A673 (cell line): ENCODE data around the gene KPTN. TPM values are rescaled to one million over a fixed set of nuclear protein-coding genes. Genes with fewer than 3 reads are reported as not detected.

Experiments
- BruUV-seq: library from RNA; stranded (reverse); fragments of 400-500 nt; replicated peaks from 2 replicates; lab custom pipeline; 2021; lab: Mats Ljungman, UMichigan
- CTCF ChIA-PET: fragments of 300-600 bp; sonication (Branson Sonifier 250); formaldehyde crosslinking; loops from one replicate; lab custom pipeline; 2022; ENCODE audit warnings: antibody characterized with exemption; lab: Charles Lee
- POLR2A ChIA-PET: fragments of 300-600 bp; sonication (Branson Sonifier 250); formaldehyde crosslinking; loops from one replicate; lab custom pipeline; 2022; ENCODE audit warnings: antibody characterized with exemption; ENCODE audit not compliant: low non-redundant PET; lab: Charles Lee
- DNase-seq: peaks from one replicate; pipeline ENCODE4 v3.0.0-alpha.2; 2015; ENCODE audit warnings: low spot score
- H3K27ac ChIP-seq: fragments of 200-600 bp; sonication (generic); 2 replicates; pipeline ENCODE4 v1.5.1; 2016; ENCODE audit warnings: mixed run types, low read depth, mild to moderate bottlenecking, mixed read lengths, antibody characterized with exemption, low read length; ENCODE audit not compliant: poor library complexity, severe bottlenecking
- H3K27me3 ChIP-seq: fragments of 200-600 bp; sonication (generic); replicated peaks from 2 replicates; pipeline ENCODE4 v1.6.1; 2017; ENCODE audit warnings: mixed run types, low read depth, mild to moderate bottlenecking, mixed read lengths, antibody characterized with exemption, low read length; ENCODE audit not compliant: insufficient read depth, poor library complexity
- H3K36me3 ChIP-seq: fragments of 200-600 bp; sonication (generic); 2 replicates; pipeline ENCODE4 v1.6.1; 2016; ENCODE audit warnings: mixed run types, mild to moderate bottlenecking, mixed read lengths, antibody characterized with exemption, low read length; ENCODE audit not compliant: insufficient read depth, poor library complexity, severe bottlenecking
- H3K4me1 ChIP-seq: fragments of 200-600 bp; sonication (generic); 2 replicates; pipeline ENCODE4 v1.6.1; 2017; ENCODE audit warnings: mixed run types, mild to moderate bottlenecking, mixed read lengths, antibody characterized with exemption, low read length; ENCODE audit not compliant: insufficient read depth, poor library complexity, severe bottlenecking
- H3K4me3 ChIP-seq: fragments of 200-600 bp; sonication (generic); 2 replicates; pipeline ENCODE4 v1.5.1; 2016; ENCODE audit warnings: low read depth, mixed run types, mild to moderate bottlenecking, mixed read lengths, low read length; ENCODE audit not compliant: poor library complexity, severe bottlenecking
- H3K9me3 ChIP-seq: fragments of 200-600 bp; sonication (generic); 2 replicates; pipeline ENCODE4 v1.6.1; 2016; ENCODE audit warnings: mixed run types, low read depth, mild to moderate bottlenecking, mixed read lengths, antibody characterized with exemption, low read length; ENCODE audit not compliant: poor library complexity, severe bottlenecking
- EZH2 ChIP-seq: fragments of 200-600 bp; sonication (generic); IDR thresholded peaks from 2 replicates; pipeline ENCODE4 v1.6.1; 2017; ENCODE audit warnings: borderline replicate concordance, low read depth, mild to moderate bottlenecking, mixed read lengths, antibody characterized with exemption, low read length; ENCODE audit not compliant: poor library complexity, severe bottlenecking
- intact Hi-C: fragments of 100-400 bp; cut with micrococcal nuclease; formaldehyde crosslinking; loops from one replicate; pipeline ENCODE4 v1.10.0; 2022; ENCODE audit not compliant: unreplicated experiment
- total RNA-seq: library from RNA; stranded (reverse); gene quantifications from 2 replicates; pipeline ENCODE4 v1.2.3, GENCODE V29; 2021
- TF ChIP-seq, protein P1 (sequence below): fragments of 300-800, 200-600 bp; sonication (generic); conservative IDR thresholded peaks from 2 replicates; pipeline ENCODE4 v1.5.1; 2017; ENCODE audit warnings: low read depth, mild to moderate bottlenecking, antibody characterized with exemption, low read length, moderate library complexity, mixed read lengths

The KPTN gene
- total RNA-seq, 1 experiment from 2014 or later, result 18.9 TPM

DNA sequence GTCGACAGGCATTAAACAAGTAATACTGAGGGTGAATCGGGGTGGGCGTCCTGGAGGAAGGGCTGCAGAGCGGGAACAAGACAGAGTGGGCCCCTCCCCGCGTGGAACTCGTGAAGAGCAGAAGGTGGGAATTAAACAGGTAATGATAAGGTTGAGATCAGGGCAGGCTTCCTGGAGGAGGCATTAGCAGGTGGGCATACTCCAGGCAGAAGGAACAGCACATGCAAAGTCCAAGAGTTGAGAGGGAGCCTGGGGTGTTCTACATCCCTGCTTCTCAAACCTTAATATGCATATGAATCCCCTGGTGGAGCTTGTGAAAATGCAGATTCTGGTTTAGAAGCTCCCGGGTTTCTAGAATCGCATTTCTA, 35.7 kb downstream of the KPTN start:
- TF ChIP-seq EZH2, result no peak
- TF ChIP-seq, protein P1, sequence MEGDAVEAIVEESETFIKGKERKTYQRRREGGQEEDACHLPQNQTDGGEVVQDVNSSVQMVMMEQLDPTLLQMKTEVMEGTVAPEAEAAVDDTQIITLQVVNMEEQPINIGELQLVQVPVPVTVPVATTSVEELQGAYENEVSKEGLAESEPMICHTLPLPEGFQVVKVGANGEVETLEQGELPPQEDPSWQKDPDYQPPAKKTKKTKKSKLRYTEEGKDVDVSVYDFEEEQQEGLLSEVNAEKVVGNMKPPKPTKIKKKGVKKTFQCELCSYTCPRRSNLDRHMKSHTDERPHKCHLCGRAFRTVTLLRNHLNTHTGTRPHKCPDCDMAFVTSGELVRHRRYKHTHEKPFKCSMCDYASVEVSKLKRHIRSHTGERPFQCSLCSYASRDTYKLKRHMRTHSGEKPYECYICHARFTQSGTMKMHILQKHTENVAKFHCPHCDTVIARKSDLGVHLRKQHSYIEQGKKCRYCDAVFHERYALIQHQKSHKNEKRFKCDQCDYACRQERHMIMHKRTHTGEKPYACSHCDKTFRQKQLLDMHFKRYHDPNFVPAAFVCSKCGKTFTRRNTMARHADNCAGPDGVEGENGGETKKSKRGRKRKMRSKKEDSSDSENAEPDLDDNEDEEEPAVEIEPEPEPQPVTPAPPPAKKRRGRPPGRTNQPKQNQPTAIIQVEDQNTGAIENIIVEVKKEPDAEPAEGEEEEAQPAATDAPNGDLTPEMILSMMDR, result no peak
- Histone ChIP-seq H3K4me1 (peaks cover 17% of the 10 kb centered on the region), H3K9me3 (no peaks in the 10 kb centered on the region), H3K4me3 (no peak overlapping the region), H3K36me3 (no peaks in the 10 kb centered on the region), H3K27me3 (peaks cover 7% of the 10 kb centered on the region), H3K27ac (no peak overlapping the region)
- CTCF ChIA-PET, result no interaction called here
- DNase-seq, result no peak
- intact Hi-C loops, result no loop called here
- POLR2A ChIA-PET, result no interaction called here
- BruUV-seq, result no TSS peak

DNA sequence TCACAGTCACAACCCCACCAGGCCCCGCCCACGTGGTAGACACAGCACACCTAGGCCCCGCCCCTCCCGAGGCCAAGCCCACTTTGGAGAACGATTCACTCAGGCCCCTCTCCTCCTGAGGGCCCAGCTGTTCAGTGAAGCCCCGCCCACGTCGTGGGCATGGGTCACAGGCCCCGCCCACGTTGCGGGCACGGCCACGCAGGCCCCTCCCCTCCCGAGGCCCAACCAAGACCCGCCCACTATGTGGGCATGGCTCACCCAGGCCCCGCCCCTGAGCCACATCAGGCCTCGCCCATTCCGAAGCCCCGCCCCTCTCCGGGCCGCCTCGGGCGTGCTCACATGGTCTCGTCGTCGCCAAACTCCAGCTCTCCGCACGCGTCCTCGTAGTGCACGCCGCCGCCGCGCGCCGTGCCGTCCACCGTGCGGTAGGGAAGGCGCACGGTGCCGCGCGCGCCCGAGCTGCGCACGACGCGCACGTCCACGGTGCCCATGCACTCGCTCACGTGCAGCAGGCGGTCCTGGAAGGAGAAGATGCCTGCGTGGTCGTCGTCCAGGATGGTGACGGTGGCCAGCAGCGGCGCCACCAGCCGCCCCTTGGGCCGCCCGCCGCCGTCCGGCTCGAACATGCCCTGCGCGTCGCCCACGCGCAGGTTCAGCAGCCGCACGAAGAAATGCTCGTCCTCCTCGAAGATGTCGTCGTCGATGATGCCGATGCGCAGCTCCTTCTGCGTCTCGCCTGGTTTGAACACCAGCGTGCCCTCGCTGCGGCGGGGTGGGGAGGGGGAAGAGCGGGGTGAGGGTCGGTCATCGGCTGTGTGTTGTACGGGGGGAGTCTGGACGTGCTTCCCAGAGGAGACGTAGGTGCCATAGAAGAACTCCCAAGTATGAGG, 36.3 kb downstream of the KPTN start:
- Histone ChIP-seq H3K27ac (no peak overlapping the region), H3K4me1 (peaks cover 17% of the 10 kb centered on the region), H3K36me3 (no peaks in the 10 kb centered on the region), H3K27me3 (peaks cover 7% of the 10 kb centered on the region), H3K4me3 (peak overlapping the region; percentile 19), H3K9me3 (no peaks in the 10 kb centered on the region)
- ChIA-PET POLR2A (no interaction called here), CTCF (interaction anchor here (1.6 kb wide), 1 partner anchor 20 kb away, joined by 5 read pairs; no protein-coding TSS in a partner anchor)
- intact Hi-C loops, result loop anchor here (2.0 kb wide), 1 partner anchor 67 kb away; the partner anchor contains the start of gene NAPA
- TF ChIP-seq, protein P1, result no peak
- no peak for TF ChIP-seq EZH2
- no TSS peak for BruUV-seq
- DNase-seq, result peak; percentile 79

DNA sequence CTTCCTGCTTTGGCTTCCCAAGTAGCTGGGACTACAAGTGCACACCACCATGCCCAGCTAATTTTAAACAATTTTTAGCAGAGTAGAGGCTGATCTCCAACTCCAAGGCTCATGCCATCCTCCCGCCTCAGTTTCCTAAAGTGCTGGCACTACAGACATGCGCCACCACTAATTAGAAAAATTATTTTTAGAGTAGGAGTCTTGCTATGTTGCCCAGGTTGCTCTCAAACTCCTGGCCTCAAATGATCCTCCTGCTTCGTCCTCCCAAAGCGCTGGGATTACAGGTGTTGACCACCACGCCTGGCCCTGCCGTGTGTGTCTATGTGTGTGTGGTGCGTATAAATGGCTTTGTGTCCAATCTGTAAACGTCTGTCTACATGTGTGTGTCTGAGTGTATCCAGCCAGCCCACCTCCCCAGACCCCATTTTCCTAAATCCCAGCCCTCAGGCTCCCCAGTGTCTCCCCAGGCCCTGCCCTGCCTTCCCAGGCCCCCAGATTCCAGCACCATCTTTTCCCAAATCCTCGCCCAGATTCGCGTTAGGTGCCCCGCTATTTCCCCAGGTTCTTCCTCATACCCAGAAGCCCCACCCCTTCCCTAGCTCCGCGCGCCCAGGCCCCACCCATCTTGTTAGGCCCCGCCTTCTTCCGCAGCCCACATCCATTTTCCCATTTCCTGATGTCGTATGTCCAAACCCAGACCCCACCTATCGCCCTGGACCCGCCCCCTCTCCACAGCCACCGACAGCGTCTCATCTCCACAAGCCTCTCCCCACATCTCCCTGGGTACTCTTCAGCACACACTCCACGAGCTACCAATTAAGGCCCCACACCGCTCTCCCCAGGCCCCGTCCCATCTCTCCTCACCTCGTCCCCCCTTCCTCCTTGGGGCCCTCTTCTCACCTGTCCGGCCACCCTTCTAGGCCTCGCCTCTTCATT, 37.2 kb downstream of the KPTN start:
- H3K27me3 ChIP-seq, result peaks cover 7% of the 10 kb centered on the region

More for the DNA sequence above, 37.2 kb downstream of the KPTN start:
- no peaks in the 10 kb centered on the region for H3K36me3 ChIP-seq
- DNase-seq, result peak; percentile 59
- POLR2A ChIA-PET, result no interaction called here
- no peaks in the 10 kb centered on the region for H3K9me3 ChIP-seq
- CTCF ChIA-PET, result interaction anchor here (0.7 to 1.6 kb wide), 3 partner anchors 19 to 37 kb away, joined by 3 to 5 read pairs (median 3); partner anchors contain the start of gene KPTN
- H3K4me3 ChIP-seq, result peak overlapping the region; percentile 19
- BruUV-seq, result no TSS peak
- no peak overlapping the region for H3K27ac ChIP-seq
- intact Hi-C loops, result loop anchor here (2.0 kb wide), 1 partner anchor 68 kb away; the partner anchor contains the start of gene NAPA
- peaks cover 17% of the 10 kb centered on the region for H3K4me1 ChIP-seq
- no peak for TF ChIP-seq EZH2
- TF ChIP-seq, protein P1, result no peak
